Omental fat pad (tissue), 4 donors: ENCODE data around the gene DIPK1C. TPM values are rescaled to one million over a fixed set of nuclear protein-coding genes. Genes with fewer than 3 reads are reported as not detected.

Source experiments
- ATAC-seq: fragments of 150-250 bp; one replicate; pipeline ENCODE4 v1.9.1; 2016; ENCODE audit warnings: mild to moderate bottlenecking, moderate library complexity; ENCODE audit not compliant: low FRiP score
- DNase-seq: peaks from one replicate; pipeline ENCODE4 v3.0.0-alpha.2; 2019; ENCODE audit warnings: low spot score
- CTCF ChIP-seq, 3 donors: fragments of 450-650 bp; IDR thresholded peaks; one replicate each; pipeline ENCODE4 v1.5.1; 2016 to 2017; ENCODE audit warnings: antibody characterized with exemption in 3 of 3, mild to moderate bottlenecking in 3 of 3, moderate library complexity in 2 of 3
- total RNA-seq, 4 donors: library from RNA; depleted of rRNA; stranded (reverse); fragments of >200 nt; gene quantifications; one replicate each; pipeline ENCODE4 v1.1.0, GENCODE V29; 2016

DIPK1C gene
- total RNA-seq, 4 donors from 2014 or later = 0.28 TPM; not detected in 3

DNA sequence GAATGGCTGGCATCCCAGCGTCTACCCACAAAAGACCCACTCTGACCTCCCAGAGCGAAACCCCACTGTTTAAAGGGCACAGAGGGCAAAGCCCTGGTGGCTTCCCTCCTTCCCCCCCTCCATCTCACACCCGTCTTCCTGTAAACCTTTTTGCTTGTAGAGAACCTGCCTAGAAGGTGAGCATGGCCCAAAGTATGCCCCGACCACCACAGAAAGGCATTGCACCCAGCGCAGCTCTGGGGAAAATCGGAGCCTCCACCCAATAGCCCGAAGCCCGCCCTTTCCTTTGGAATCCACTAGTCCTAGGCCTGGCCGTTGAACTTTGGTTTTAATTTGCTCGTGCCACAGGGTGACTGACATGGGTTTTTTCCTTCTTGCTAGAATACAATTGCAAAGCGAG lies 22.6 kb downstream of the DIPK1C start:
- DNase-seq (no peak), ATAC-seq (no peak)
- no peak for TF ChIP-seq CTCF (IDR thresholded peaks at IDR 0.05)

DNA sequence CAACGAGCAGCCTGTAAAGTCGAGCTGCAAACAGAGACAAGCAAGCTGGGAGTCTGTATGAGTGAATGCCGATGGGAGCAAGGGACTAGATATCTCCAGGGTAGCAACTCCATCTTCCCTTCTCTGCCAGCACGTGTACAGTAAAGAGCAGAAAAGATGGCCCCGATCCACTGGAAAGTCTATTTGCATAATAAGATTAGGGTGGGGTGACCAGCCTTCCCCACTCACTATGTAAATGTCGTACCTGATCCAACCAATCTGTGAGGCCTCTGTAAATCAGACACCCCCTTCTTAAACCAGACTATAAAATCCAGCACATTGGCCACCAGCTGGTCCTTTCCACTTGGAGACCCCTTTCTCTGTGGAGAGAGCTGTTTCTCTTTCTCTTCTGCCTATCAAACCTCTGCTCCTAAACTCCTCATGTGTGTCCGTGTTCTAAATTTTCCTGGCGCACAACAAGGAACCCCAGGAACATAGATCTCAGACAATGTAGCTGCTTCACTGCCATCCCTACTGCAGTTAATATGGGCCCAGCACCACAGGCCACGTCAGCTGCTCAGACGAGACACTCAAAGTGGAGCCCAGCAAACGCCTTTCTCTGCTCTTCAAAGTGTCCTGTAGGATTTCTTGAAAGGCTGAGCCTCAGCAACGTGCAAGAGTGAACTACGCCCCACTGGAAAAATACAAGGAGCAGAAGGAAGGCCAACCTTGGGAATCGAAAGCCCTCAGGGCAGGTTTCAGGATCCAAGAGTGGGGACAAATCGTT lies 26.1 kb downstream of the DIPK1C start:
- no peak for TF ChIP-seq CTCF (IDR thresholded peaks at IDR 0.05)
- no peak for DNase-seq
- ATAC-seq = no peak

GRCh38 chr18:74430231-74430630 lies 26.9 kb downstream of the DIPK1C start:
- no peak for DNase-seq
- TF ChIP-seq CTCF (IDR thresholded peaks at IDR 0.05) = no peak
- no peak for ATAC-seq

DNA sequence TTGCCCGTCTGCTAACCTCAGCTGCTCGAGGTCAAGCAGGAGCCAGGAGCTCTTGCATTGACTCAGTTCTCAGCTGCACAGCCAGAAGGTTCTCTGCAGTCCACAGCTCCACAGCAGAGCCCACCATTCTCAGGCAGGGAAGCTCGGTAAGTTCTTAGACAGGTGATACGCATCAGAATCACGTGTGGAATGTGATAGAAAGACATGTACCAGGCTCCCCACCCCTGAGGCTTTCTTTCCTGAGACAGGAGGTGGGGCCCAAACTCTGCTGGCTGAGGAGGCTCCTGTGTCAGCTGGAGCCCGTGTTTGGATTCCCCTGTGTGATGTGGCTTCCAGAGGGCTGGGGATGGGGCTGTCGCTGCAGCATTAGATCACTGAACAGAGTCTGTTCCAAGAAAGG lies 28.0 kb downstream of the DIPK1C start:
- DNase-seq (no peak), ATAC-seq (no peak)
- TF ChIP-seq CTCF (IDR thresholded peaks at IDR 0.05) = no peak

DNA sequence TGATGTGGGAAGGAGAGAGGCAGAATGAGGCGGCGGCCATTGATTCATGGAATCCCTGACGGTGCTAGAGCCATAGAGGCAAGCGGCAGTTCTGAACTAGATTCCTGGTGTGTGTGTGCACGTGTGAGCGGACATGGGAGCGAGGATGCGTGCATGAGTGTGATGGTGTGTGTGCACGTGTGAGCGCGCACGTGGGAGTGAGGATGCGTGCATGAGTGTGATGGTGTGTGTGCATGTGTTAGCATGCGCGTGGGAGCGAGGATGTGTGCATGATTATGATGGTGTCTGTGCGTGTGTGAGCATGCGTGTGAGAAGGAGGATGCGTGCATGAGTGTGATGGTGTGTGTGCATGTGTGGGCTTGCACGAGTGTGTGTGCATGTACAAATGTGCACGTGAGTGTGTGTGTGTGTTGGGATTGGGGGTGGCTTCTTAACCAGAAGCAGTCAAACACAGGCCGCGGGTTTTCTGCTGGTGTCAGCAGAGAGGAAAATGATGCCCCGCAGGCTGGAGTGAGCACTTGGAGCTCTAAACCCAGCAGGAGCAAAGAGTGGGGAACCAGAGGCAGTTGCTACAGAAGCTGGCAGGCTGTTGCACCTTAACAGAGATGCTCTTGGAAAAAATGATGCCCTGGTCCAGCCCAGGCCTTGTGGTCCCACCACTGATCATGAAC lies 29.5 kb downstream of the DIPK1C start:
- ATAC-seq (no peak), DNase-seq (no peak)
- no peak for TF ChIP-seq CTCF (IDR thresholded peaks at IDR 0.05)

DNA sequence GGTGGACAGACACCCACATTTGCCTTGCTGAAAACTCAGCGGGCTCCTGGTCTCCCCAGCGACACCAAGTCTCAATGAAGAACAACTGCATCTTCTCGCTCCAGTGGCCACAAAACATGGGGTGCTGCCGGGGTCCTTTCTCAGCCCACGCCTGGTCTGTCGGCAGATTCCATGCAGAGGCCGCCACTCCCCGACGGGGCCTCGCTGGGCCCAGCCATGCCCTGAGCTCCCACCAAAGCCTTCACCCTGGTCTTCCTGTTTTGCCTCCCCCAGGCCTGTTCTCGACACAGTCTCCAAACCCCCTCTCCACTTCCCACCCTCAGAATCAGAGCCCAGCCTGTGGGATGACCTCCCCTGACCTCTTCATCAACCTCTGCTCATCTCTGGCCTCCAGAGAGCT lies 31.2 kb downstream of the DIPK1C start:
- ATAC-seq (no peak), DNase-seq (no peak)
- TF ChIP-seq CTCF (IDR thresholded peaks at IDR 0.05) = no peak

GRCh38 chr18:74425161-74425560 lies 31.9 kb downstream of the DIPK1C start:
- DNase-seq = no peak
- no peak for TF ChIP-seq CTCF (IDR thresholded peaks at IDR 0.05)
- ATAC-seq = no peak
